Spleen (tissue), 11 donors: ENCODE data around the gene FAM180B. TPM values are rescaled to one million over a fixed set of nuclear protein-coding genes. Genes with fewer than 3 reads are reported as not detected.

Experiments
- DNase-seq: peaks from one replicate; pipeline ENCODE4 v3.0.0-alpha.2; 2020
- H3K27ac ChIP-seq, 8 donors: fragments of 200-600 bp; sonication (generic) in 7 of 8; 1 replicate in 4 of 8; 2 replicates in 4 of 8; pipeline versions ENCODE4 v1.5.0 to v1.8.0; 2016 to 2021; ENCODE audit warnings: inconsistent platforms in 4 of 8, mild to moderate bottlenecking in 4 of 8, moderate library complexity in 1 of 8
- H3K27me3 ChIP-seq, 7 donors: fragments of 200-600 bp; sonication (generic) in 6 of 7; replicated peaks in 1 of 7; 1 replicate in 4 of 7; 2 replicates in 3 of 7; pipeline versions ENCODE4 v1.5.0 to v1.8.0; 2016 to 2021; ENCODE audit warnings: inconsistent platforms in 3 of 7, mild to moderate bottlenecking in 1 of 7
- H3K36me3 ChIP-seq, 6 donors: fragments of 200-600 bp; sonication (generic) in 5 of 6; 1 replicate in 4 of 6; 2 replicates in 2 of 6; pipeline versions ENCODE4 v1.5.0 to v1.8.0; 2016 to 2021; ENCODE audit warnings: inconsistent platforms in 2 of 6
- H3K4me1 ChIP-seq, 6 donors: fragments of 200-600 bp; sonication (generic) in 5 of 6; 1 replicate in 3 of 6; 2 replicates in 3 of 6; pipeline versions ENCODE4 v1.5.0 to v1.8.0; 2016 to 2021; ENCODE audit warnings: inconsistent platforms in 3 of 6
- H3K4me3 ChIP-seq, 8 donors: fragments of 200-600 bp; sonication (generic) in 7 of 8; 1 replicate in 4 of 8; 2 replicates in 4 of 8; pipeline versions ENCODE4 v1.5.0 to v1.8.0; 2016 to 2021; ENCODE audit warnings: inconsistent platforms in 4 of 8, mild to moderate bottlenecking in 4 of 8, moderate library complexity in 2 of 8
- H3K9me3 ChIP-seq, 8 donors: fragments of 200-600 bp; sonication (generic) in 7 of 8; 1 replicate in 4 of 8; 2 replicates in 4 of 8; pipeline versions ENCODE4 v1.5.0 to v1.8.0; 2016 to 2021; ENCODE audit warnings: inconsistent platforms in 4 of 8
- POLR2A ChIP-seq, 3 donors: fragments of 450-650 bp; IDR thresholded peaks; one replicate each; pipeline ENCODE4 v1.5.1; 2017; ENCODE audit warnings: antibody characterized with exemption in 3 of 3, mild to moderate bottlenecking in 1 of 3
- POLR2AphosphoS5 ChIP-seq, 3 donors: sonication (generic); formaldehyde crosslinking; IDR thresholded peaks; one replicate each; pipeline ENCODE4 v1.5.1; 2017; ENCODE audit warnings: antibody characterized with exemption in 3 of 3
- WGBS, 5 donors: extraction: QIAGEN DNeasy Blood & Tissue Kit in 3 of 5; methylation state at CpG; one replicate each; pipeline versions ENCODE4 v1.1.5 to v1.1.7; 2013 to 2018; 5-methylcytosine and 5-hydroxymethylcytosine counted together
- intact Hi-C: fragments of 100-400 bp; cut with DNase I; formaldehyde crosslinking; loops from one replicate; pipeline ENCODE4 v1.15.0; 2023; ENCODE audit warnings: low total_unique reads
- polyA plus RNA-seq, 3 donors: library from polyadenylated mRNA; stranded (reverse); fragments of 200-250 nt; gene quantifications; one replicate each; pipeline ENCODE4 v1.2.1, GENCODE V29; 2013
- total RNA-seq, 7 donors: library from RNA; depleted of rRNA in 3 of 7; stranded (reverse); fragments of >200 nt in 3 of 7; fragmentation: NEBNext Ultra II Directional in 4 of 7; extraction: Animal tissue kit (Norgen Biotek cat#: 25700) in 4 of 7; gene quantifications; one replicate each; pipeline versions ENCODE4 v1.1.0 to v1.2.1, GENCODE V29; 2016 to 2021
- TF ChIP-seq, protein P1 (sequence below), 11 experiments: fragments of 200-600 bp in 7 of 11; fragments of 450-650 bp in 4 of 11; sonication (generic) in 4 of 11; IDR thresholded peaks in 8 of 11; conservative IDR thresholded peaks in 3 of 11; 1 replicate in 7 of 11; 2 replicates in 4 of 11; pipeline versions ENCODE4 v1.4.0 to v1.8.0; 2016 to 2021; ENCODE audit warnings: antibody characterized with exemption in 11 of 11, inconsistent platforms in 4 of 11, mild to moderate bottlenecking in 1 of 11
- donor health status: healthy with polysubstance abuse.
- donor health status: DM: no; HTN: no; CAD: no; lungs with moderate emphysema.
- donor health status: DM: no; HTN: no; CAD: no.
- donor health status: Bipolar disorder and iron deficiency.
- donor health status: healthy.
- donor health status: DM: no; HTN: no; CAD: no.
- donor health status: DM: yes; HTN: yes; CAD: no.

The FAM180B gene
- total and polyA plus RNA-seq, 10 donors: 0.07 to 0.22 TPM; not detected in 8

DNA sequence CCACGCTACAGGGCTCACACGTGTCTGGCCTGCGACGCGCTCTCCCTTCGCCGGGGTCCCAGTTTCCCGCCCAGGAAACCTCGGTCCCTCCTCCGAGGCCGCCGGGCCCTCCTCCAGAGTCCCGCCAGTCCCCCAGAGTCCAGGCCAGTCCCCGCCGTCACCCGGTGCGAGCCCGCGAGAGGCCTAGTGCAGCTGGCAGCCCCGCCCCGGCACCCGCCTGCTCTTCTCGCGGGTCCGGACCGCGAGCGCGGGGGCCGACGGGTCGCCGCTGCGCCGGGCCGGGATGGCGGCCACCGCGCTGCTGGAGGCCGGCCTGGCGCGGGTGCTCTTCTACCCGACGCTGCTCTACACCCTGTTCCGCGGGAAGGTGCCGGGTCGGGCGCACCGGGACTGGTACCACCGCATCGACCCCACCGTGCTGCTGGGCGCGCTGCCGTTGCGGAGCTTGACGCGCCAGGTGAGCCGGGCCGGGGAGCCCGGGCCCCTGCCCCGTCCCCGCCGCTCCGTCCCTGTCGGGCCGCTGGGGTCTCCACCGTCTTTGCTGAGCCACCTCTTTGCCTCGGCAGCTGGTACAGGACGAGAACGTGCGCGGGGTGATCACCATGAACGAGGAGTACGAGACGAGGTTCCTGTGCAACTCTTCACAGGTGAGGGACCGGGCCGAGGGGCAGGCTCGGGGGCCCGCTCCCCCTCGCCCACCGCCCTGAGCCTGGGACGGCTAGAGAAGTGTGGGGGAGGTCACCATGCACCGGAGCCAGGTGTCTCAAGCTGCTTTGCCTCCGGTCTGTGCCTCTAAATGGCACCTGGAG, 20.9 kb upstream of the FAM180B start, which contains the start of gene PTPMT1:
PTPMT1 (plus strand) TSS at position 260 of the 809 bp plus-strand sequence; CDS start at position 284, 24 bp downstream.
- Histone ChIP-seq H3K27me3 (no peaks in the 10 kb centered on the region), H3K4me1 (peaks cover 12 to 36% (median 24%) of the 10 kb centered on the region in 6 donors), H3K9me3 (no peaks in the 10 kb centered on the region), H3K27ac (peak within 1 kb of the TSS; percentile 55 to 84 (median 80)), H3K36me3 (peaks cover 0 to 22% (median 7%) of the 10 kb centered on the region in 6 donors), H3K4me3 (peak within 1 kb of the TSS; percentile 75 to 97 (median 84))
- 1 to 3% (median 1%) methylated on average over 20 to 86 of the region's 86 CpGs for WGBS, 5 donors
- DNase-seq: peak; percentile 94
- TF ChIP-seq, protein P1, sequence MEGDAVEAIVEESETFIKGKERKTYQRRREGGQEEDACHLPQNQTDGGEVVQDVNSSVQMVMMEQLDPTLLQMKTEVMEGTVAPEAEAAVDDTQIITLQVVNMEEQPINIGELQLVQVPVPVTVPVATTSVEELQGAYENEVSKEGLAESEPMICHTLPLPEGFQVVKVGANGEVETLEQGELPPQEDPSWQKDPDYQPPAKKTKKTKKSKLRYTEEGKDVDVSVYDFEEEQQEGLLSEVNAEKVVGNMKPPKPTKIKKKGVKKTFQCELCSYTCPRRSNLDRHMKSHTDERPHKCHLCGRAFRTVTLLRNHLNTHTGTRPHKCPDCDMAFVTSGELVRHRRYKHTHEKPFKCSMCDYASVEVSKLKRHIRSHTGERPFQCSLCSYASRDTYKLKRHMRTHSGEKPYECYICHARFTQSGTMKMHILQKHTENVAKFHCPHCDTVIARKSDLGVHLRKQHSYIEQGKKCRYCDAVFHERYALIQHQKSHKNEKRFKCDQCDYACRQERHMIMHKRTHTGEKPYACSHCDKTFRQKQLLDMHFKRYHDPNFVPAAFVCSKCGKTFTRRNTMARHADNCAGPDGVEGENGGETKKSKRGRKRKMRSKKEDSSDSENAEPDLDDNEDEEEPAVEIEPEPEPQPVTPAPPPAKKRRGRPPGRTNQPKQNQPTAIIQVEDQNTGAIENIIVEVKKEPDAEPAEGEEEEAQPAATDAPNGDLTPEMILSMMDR (IDR thresholded peaks at IDR 0.05 in 8 of 11, conservative IDR thresholded peaks at IDR 0.05 in 3 of 11): no peak
- peak; percentile 40 to 76 (median 67) for TF ChIP-seq POLR2AphosphoS5 (IDR thresholded peaks at IDR 0.05)
- no peak for TF ChIP-seq POLR2A (IDR thresholded peaks at IDR 0.05)
- intact Hi-C loops: no loop called here

DNA sequence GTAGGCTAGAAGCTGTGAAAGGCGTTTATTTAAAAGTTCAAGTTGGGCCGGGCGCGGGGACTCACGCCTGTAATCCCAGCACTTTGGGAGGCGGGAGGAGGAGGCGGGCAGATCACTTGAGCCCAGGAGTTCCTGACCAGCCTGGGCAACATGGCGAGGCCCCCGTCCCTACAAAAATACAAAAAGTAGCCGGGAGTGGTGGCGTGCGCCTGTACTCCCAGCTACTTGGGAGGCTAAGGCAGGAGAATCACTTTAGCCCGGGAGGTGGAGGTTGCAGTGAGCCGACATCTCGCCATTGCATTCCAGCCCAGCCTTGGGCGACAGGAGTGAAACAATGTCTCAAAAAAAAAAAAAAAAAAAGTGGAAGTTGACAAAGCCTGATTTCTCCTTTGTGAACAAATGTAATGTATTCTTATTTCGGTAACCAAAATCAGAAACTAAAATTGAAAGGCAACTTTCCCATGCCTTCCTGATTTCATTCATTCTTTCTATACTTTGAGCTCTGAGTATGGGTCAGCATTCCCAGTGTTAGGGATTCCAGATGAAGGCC, 20.3 kb upstream of the FAM180B start:
- Histone ChIP-seq H3K4me1 (peaks cover 12 to 43% (median 24%) of the 10 kb centered on the region in 6 donors), H3K27ac (peak overlapping the region; percentile 55 to 84 (median 80)), H3K4me3 (peak overlapping the region; percentile 75 to 97 (median 84)), H3K9me3 (no peaks in the 10 kb centered on the region), H3K36me3 (peaks cover 0 to 29% (median 11%) of the 10 kb centered on the region in 6 donors), H3K27me3 (no peaks in the 10 kb centered on the region)
- intact Hi-C loops: no loop called here
- DNase-seq: peak; percentile 73
- 13 to 21% (median 17%) methylated on average over 17 of the region's 17 CpGs for WGBS, 5 donors
- TF ChIP-seq POLR2AphosphoS5 (IDR thresholded peaks at IDR 0.05) (no peak), POLR2A (IDR thresholded peaks at IDR 0.05) (no peak)
- TF ChIP-seq, protein P1 (IDR thresholded peaks at IDR 0.05 in 8 of 11, conservative IDR thresholded peaks at IDR 0.05 in 3 of 11): no peak

GRCh38 chr11:47569646-47570045, 16.8 kb upstream of the FAM180B start:
- H3K4me3 ChIP-seq: no peak overlapping the region
- intact Hi-C loops: no loop called here
- H3K9me3 ChIP-seq: no peaks in the 10 kb centered on the region
- no peak for TF ChIP-seq POLR2AphosphoS5 (IDR thresholded peaks at IDR 0.05)
- TF ChIP-seq, protein P1 (IDR thresholded peaks at IDR 0.05 in 8 of 11, conservative IDR thresholded peaks at IDR 0.05 in 3 of 11): no peak
- TF ChIP-seq POLR2A (IDR thresholded peaks at IDR 0.05): no peak
- DNase-seq: peak; percentile 10
- no peaks in the 10 kb centered on the region for H3K27me3 ChIP-seq
- 95 to 99% (median 98%) methylated on average over 7 of the region's 7 CpGs for WGBS, 5 donors
- H3K4me1 ChIP-seq: peaks cover 11 to 65% (median 20%) of the 10 kb centered on the region in 6 donors
- no peak overlapping the region for H3K27ac ChIP-seq
- H3K36me3 ChIP-seq: peaks cover 9 to 63% (median 45%) of the 10 kb centered on the region in 6 donors
